Transverse colon (tissue), 4 donors: ENCODE measurements around the gene FSTL1. TPM values are rescaled to one million over a fixed set of nuclear protein-coding genes. Genes with fewer than 3 reads are reported as not detected.

Experiments used
- DNase-seq: peaks from one replicate; pipeline ENCODE4 v3.0.0-alpha.2; 2019
- H3K27ac ChIP-seq, 4 donors: fragments of 200-600 bp; sonication (generic); 2 replicates each; pipeline ENCODE4 v1.5.1; 2016 to 2018; ENCODE audit warnings: inconsistent platforms in 4 of 4
- H3K27me3 ChIP-seq: fragments of 200-600 bp; sonication (generic); 2 replicates; pipeline ENCODE4 v1.5.1; 2017; ENCODE audit warnings: inconsistent platforms
- H3K36me3 ChIP-seq, 4 donors: fragments of 200-600 bp; sonication (generic); 2 replicates each; pipeline ENCODE4 v1.5.1; 2017 to 2019; ENCODE audit warnings: inconsistent platforms in 4 of 4
- H3K4me1 ChIP-seq, 4 donors: fragments of 200-600 bp; sonication (generic); 2 replicates each; pipeline ENCODE4 v1.5.1; 2017 to 2020; ENCODE audit warnings: inconsistent platforms in 4 of 4
- H3K4me3 ChIP-seq, 4 donors: fragments of 200-600 bp; sonication (generic); 1 replicate in 1 of 4; 2 replicates in 3 of 4; pipeline versions ENCODE4 v1.5.1 to v1.6.1; 2017 to 2019; ENCODE audit warnings: inconsistent platforms in 4 of 4
- H3K9me3 ChIP-seq, 2 donors: fragments of 200-600 bp; sonication (generic); 2 replicates each; pipeline ENCODE4 v1.5.1; 2017 to 2019; ENCODE audit warnings: inconsistent platforms in 2 of 2
- CTCF ChIP-seq, 5 experiments: fragments of 200-600 bp in 3 of 5; fragments of 450-650 bp in 2 of 5; sonication (generic) in 3 of 5; IDR thresholded peaks; 1 replicate in 2 of 5; 2 replicates in 3 of 5; pipeline ENCODE4 v1.5.1; 2016 to 2017; ENCODE audit warnings: antibody characterized with exemption in 5 of 5, inconsistent platforms in 3 of 5, mild to moderate bottlenecking in 2 of 5, moderate library complexity in 1 of 5
- EP300 ChIP-seq: sonication (generic); formaldehyde crosslinking; IDR thresholded peaks from one replicate; pipeline ENCODE4 v1.6.1; 2017; ENCODE audit warnings: antibody characterized with exemption, low read depth
- POLR2A ChIP-seq: fragments of 450-650 bp; IDR thresholded peaks from one replicate; pipeline ENCODE4 v1.6.1; 2016; ENCODE audit warnings: antibody characterized with exemption, mild to moderate bottlenecking, moderate library complexity
- POLR2AphosphoS5 ChIP-seq, 3 donors: sonication (generic); formaldehyde crosslinking; IDR thresholded peaks; one replicate each; pipeline ENCODE4 v1.6.1; 2016; ENCODE audit warnings: antibody characterized with exemption in 3 of 3
- WGBS, 2 donors: methylation state at CpG; one replicate each; pipeline ENCODE4 v1.1.5; 2018; ENCODE audit warnings: low coverage in 1 of 2; 5-methylcytosine and 5-hydroxymethylcytosine counted together
- in situ Hi-C, 4 donors: fragments of 200-750 bp; cut with MboI; loops; one replicate each; pipeline versions ENCODE4 v1.15.0 to v1.15.1; 2017; ENCODE audit warnings: low sequenced_read_pairs in 3 of 4, low pct_ligation_motif_present in 1 of 4, low pct_unique_long_range_greater_than_20kb in 1 of 4
- intact Hi-C: fragments of 100-400 bp; cut with DNase I; formaldehyde crosslinking; loops from one replicate; pipeline ENCODE4 v1.15.1; 2023; ENCODE audit warnings: low total_unique reads
- total RNA-seq, 4 donors: library from RNA; depleted of rRNA; stranded (reverse); fragments of >200 nt; gene quantifications; one replicate each; pipeline ENCODE4 v1.1.0, GENCODE V29; 2016

Gene FSTL1
- total RNA-seq, 4 donors from 2014 or later: 81.2 to 106 (median 91.8) TPM

- Histone ChIP-seq H3K36me3 (no peaks in the 10 kb centered on the region), H3K27me3 (no peaks in the 10 kb centered on the region), H3K9me3 (no peaks in the 10 kb centered on the region), H3K27ac (peak overlapping the region; percentile 16 to 48 (median 23)), H3K4me1 (peaks cover 28 to 60% (median 39%) of the 10 kb centered on the region in 4 donors), H3K4me3 (no peak overlapping the region)
- intact Hi-C loops: no loop called here
- no peak for TF ChIP-seq POLR2A
- TF ChIP-seq CTCF (IDR thresholded peaks at IDR 0.05): no peak
- no peak for TF ChIP-seq EP300
- TF ChIP-seq POLR2AphosphoS5 (IDR thresholded peaks at IDR 0.05): no peak
- DNase-seq: no peak
- in situ Hi-C loops: no loop called here
- 55% methylated on average over 1 of the region's 1 CpG for WGBS, 2 donors
Measured at GRCh38 chr3:120443626-120444123, 7.1 kb downstream of the FSTL1 start.

- TF ChIP-seq CTCF (IDR thresholded peaks at IDR 0.05): peak in 1 of 5 experiments; percentile 12
- TF ChIP-seq POLR2AphosphoS5 (IDR thresholded peaks at IDR 0.05): no peak
- Histone ChIP-seq H3K4me1 (peaks cover 33 to 65% (median 42%) of the 10 kb centered on the region in 4 donors), H3K9me3 (no peaks in the 10 kb centered on the region), H3K36me3 (no peaks in the 10 kb centered on the region), H3K27ac (peak overlapping the region in 3 of 4 donors; percentile 23 to 48 (median 23)), H3K27me3 (no peaks in the 10 kb centered on the region), H3K4me3 (no peak overlapping the region)
- WGBS, 2 donors: 75 to 80% methylated on average over 1 to 2 of the region's 2 CpGs
- in situ Hi-C loops: no loop called here
- no peak for DNase-seq
- intact Hi-C loops: no loop called here
Measured at GRCh38 chr3:120442975-120443517, 7.7 kb downstream of the FSTL1 start.

- DNase-seq: no peak
- H3K27ac ChIP-seq: peak overlapping the region; percentile 10 to 71 (median 26)
- no peak overlapping the region for H3K4me3 ChIP-seq
- TF ChIP-seq POLR2AphosphoS5 (IDR thresholded peaks at IDR 0.05) (no peak), EP300 (no peak), POLR2A (no peak), CTCF (IDR thresholded peaks at IDR 0.05) (no peak)
- in situ Hi-C loops (no loop called here), intact Hi-C loops (no loop called here)
- H3K9me3 ChIP-seq: no peaks in the 10 kb centered on the region
- WGBS, 2 donors: 72 to 78% methylated on average over 4 of the region's 4 CpGs
- H3K4me1 ChIP-seq: peaks cover 26 to 61% (median 35%) of the 10 kb centered on the region in 4 donors
- no peaks in the 10 kb centered on the region for H3K27me3 ChIP-seq
- no peaks in the 10 kb centered on the region for H3K36me3 ChIP-seq
Measured at GRCh38 chr3:120441776-120442175, 9.0 kb downstream of the FSTL1 start.

GRCh38 chr3:120440762-120441161 is 10.0 kb downstream of the FSTL1 start:
- intact Hi-C loops: no loop called here
- H3K9me3 ChIP-seq: no peaks in the 10 kb centered on the region
- WGBS, 2 donors: 38 to 50% methylated on average over 3 of the region's 3 CpGs
- in situ Hi-C loops: no loop called here
- peak overlapping the region in 3 of 4 donors; percentile 71 to 76 (median 76) for H3K27ac ChIP-seq
- no peaks in the 10 kb centered on the region for H3K36me3 ChIP-seq
- DNase-seq: no peak
- no peak overlapping the region for H3K4me3 ChIP-seq
- H3K27me3 ChIP-seq: no peaks in the 10 kb centered on the region
- peaks cover 31 to 68% (median 35%) of the 10 kb centered on the region in 4 donors for H3K4me1 ChIP-seq
- TF ChIP-seq EP300 (no peak), POLR2AphosphoS5 (IDR thresholded peaks at IDR 0.05) (no peak), CTCF (IDR thresholded peaks at IDR 0.05) (no peak), POLR2A (no peak)
